Duodenal mucosa (tissue), 2 donors: ENCODE results near the gene RERE.

Source experiments
- H3K27ac ChIP-seq: one replicate; pipeline ENCODE4 v1.7.0; 2013; ENCODE audit warnings: low read depth, low read length
- H3K27me3 ChIP-seq, 2 donors: one replicate each; pipeline ENCODE4 v1.7.0; 2013; ENCODE audit warnings: low read length in 2 of 2, control low read depth in 1 of 2; ENCODE audit not compliant: insufficient read depth in 2 of 2, control insufficient read depth in 1 of 2
- H3K36me3 ChIP-seq, 2 donors: one replicate each; pipeline ENCODE4 v1.7.0; 2013; ENCODE audit warnings: low read length in 2 of 2, control low read depth in 1 of 2; ENCODE audit not compliant: insufficient read depth in 2 of 2, control insufficient read depth in 1 of 2
- H3K4me1 ChIP-seq, 2 donors: one replicate each; pipeline ENCODE4 v1.7.0; 2013; ENCODE audit warnings: low read length in 2 of 2, control low read depth in 1 of 2; ENCODE audit not compliant: insufficient read depth in 2 of 2, control insufficient read depth in 1 of 2
- H3K4me3 ChIP-seq, 2 donors: one replicate each; pipeline ENCODE4 v1.7.0; 2013; ENCODE audit warnings: low read length in 2 of 2, low read depth in 1 of 2
- H3K9ac ChIP-seq, 2 donors: one replicate each; pipeline ENCODE4 v1.7.0; 2013; ENCODE audit warnings: low read length in 2 of 2, low read depth in 1 of 2
- H3K9me3 ChIP-seq, 2 donors: one replicate each; pipeline ENCODE4 v1.7.0; 2013; ENCODE audit warnings: low read length in 2 of 2, control low read depth in 1 of 2; ENCODE audit not compliant: control insufficient read depth in 1 of 2

The RERE gene

DNA sequence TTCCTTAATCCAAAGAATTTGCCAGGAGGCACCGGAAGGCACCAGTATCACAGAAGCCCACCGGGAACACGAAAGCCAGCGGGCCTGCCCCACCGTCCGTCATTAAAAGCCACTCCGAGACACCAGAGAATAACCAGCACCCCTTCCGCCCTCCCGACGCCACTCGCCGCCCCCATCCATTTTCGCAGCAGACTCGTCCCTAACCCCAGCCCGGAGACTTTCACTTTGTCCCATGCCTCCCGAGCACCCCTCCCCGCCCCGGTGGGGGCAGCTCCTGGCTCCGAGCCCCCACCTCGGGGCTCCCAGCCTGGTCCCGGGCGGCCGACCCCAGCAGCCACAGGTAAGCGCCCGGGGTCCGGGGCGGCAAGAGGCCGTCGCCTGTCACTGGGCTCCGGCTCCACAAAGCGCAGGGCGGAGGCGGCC lies 394.2 kb downstream of the RERE start:
- Histone ChIP-seq H3K36me3 (peaks cover 0 to 2% of the 10 kb centered on the region in 2 donors), H3K9me3 (no peaks in the 10 kb centered on the region), H3K4me3 (peak overlapping the region; percentile 89 to 100), H3K9ac (peak overlapping the region; percentile 98), H3K27ac (peak overlapping the region; percentile 85), H3K27me3 (no peaks in the 10 kb centered on the region), H3K4me1 (peaks cover 45 to 50% of the 10 kb centered on the region in 2 donors)

DNA sequence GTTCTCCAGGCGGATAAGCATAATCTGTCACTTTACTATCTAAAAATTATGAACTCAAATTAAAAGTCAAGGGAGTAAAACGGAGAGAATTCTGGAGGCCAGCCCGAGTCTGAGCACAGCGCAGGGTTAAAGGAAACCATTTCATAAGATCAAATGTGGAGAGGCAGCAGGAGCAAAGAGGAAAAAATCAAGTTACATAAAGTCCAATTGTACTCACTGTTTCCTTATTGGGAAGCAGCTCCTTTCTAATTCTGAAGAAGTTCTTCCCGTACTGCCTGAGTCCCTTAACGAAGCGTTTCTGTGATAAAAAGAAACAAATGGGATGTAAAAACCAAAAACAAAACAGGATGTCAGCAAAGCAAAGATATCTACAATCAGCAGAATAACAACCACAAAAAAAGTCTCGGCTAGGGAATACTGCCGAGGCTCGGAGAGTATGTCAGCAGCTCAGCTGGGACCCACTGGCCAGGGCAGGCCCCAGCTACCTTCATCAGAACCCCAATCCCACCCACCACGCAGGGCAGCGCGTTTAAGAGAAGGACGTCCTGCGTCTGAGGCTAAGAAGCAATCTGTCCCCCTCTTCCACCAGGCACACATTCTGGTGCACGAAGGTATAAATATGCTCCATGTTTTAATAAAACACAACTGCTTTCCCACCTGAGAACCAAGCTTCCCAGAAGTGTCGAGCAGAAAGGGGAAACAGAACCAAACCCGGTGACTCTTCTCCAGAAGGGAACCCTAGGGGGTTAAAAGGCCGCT lies 394.8 kb downstream of the RERE start:
- Histone ChIP-seq H3K27me3 (no peaks in the 10 kb centered on the region), H3K36me3 (peaks cover 0 to 6% of the 10 kb centered on the region in 2 donors), H3K9ac (peak overlapping the region; percentile 98), H3K4me3 (peak overlapping the region; percentile 89 to 100), H3K27ac (peak overlapping the region; percentile 85), H3K4me1 (peaks cover 51 to 56% of the 10 kb centered on the region in 2 donors), H3K9me3 (no peaks in the 10 kb centered on the region)

DNA sequence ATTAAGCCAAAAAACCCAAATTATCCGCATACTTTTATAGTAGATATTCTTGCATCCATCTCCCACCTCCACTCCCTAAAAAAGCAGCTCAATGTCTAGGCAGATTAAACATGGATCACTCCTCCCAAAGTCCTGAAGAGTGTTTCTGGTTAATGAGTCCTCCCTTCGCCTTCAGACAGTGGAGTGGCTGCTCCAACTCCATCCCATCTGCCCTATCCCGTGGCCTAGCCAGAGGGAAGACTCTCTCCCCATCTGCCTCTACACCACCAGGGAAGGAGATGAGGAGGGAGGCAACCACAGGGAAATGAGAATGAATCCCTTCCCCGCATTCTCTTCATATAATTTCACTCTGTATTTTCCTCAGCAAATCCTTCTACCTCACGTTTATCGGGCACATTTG lies 395.7 kb downstream of the RERE start:
- peaks cover 53 to 60% of the 10 kb centered on the region in 2 donors for H3K4me1 ChIP-seq
- H3K4me3 ChIP-seq, result peak overlapping the region; percentile 89 to 100
- no peaks in the 10 kb centered on the region for H3K9me3 ChIP-seq
- no peaks in the 10 kb centered on the region for H3K27me3 ChIP-seq
- peak overlapping the region; percentile 98 for H3K9ac ChIP-seq
- peak overlapping the region; percentile 85 for H3K27ac ChIP-seq
- peaks cover 4 to 6% of the 10 kb centered on the region in 2 donors for H3K36me3 ChIP-seq

GRCh38 chr1:8420318-8420717 lies 397.1 kb downstream of the RERE start:
- Histone ChIP-seq H3K27me3 (no peaks in the 10 kb centered on the region), H3K9ac (peak overlapping the region; percentile 98), H3K4me3 (peak overlapping the region; percentile 89 to 100), H3K36me3 (peaks cover 10 to 12% of the 10 kb centered on the region in 2 donors), H3K27ac (peak overlapping the region; percentile 57), H3K4me1 (peaks cover 60 to 65% of the 10 kb centered on the region in 2 donors), H3K9me3 (no peaks in the 10 kb centered on the region)

DNA sequence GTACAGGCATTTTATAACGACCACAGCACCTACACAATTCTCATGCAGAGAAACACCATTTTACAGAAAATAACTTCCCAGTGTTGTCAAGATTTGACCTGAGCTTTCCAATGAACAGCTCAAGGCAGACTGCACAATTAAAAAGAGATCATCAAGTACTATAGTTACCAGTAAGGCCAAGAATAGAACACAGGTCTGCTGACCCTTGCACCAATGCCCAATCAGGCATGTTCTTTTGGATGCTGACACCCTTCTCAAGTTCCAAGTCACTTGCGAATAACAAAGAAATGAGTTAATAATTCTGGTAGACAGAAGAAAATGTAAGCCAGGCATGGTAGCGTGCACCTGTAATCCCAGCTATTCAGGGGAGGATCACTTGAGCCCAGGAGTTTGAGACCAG lies 397.6 kb downstream of the RERE start:
- H3K27me3 ChIP-seq, result no peaks in the 10 kb centered on the region
- H3K36me3 ChIP-seq, result peaks cover 12% of the 10 kb centered on the region in 2 donors
- no peak overlapping the region for H3K27ac ChIP-seq
- peak overlapping the region; percentile 89 to 100 for H3K4me3 ChIP-seq
- peaks cover 58 to 63% of the 10 kb centered on the region in 2 donors for H3K4me1 ChIP-seq
- no peaks in the 10 kb centered on the region for H3K9me3 ChIP-seq
- peak overlapping the region in 1 of 2 donors; percentile 36 for H3K9ac ChIP-seq

GRCh38 chr1:8419172-8419571 lies 398.3 kb downstream of the RERE start:
- Histone ChIP-seq H3K36me3 (peaks cover 12 to 17% of the 10 kb centered on the region in 2 donors), H3K27ac (no peak overlapping the region), H3K9ac (no peak overlapping the region)

DNA sequence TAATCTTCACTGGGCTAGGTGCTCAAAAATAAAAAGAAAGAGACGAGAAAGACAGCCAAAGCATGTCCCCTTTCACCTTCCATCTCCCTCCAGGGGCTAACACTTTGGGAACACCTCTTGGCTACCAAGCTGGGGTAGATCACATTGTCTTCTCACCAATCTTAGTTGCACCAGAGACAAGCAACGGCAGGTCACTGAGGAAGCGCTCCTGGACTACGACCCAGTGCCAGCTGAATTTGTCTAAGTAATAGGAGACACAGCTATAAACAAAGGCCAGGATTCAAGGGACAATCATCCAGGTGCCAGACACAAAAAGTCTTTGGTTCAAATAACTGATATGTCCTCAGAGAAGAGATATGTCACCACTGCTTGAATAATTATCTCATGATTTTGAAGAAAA lies 399.1 kb downstream of the RERE start:
- H3K36me3 ChIP-seq, result peaks cover 12 to 17% of the 10 kb centered on the region in 2 donors
- peaks cover 51 to 55% of the 10 kb centered on the region in 2 donors for H3K4me1 ChIP-seq
- no peaks in the 10 kb centered on the region for H3K27me3 ChIP-seq
- H3K4me3 ChIP-seq, result peak overlapping the region; percentile 28 to 100
- H3K27ac ChIP-seq, result no peak overlapping the region
- no peak overlapping the region for H3K9ac ChIP-seq
- no peaks in the 10 kb centered on the region for H3K9me3 ChIP-seq

More at GRCh38 chr1:8419172-8419571, 398.3 kb downstream of the RERE start:
- Histone ChIP-seq H3K27me3 (no peaks in the 10 kb centered on the region), H3K9me3 (no peaks in the 10 kb centered on the region), H3K4me3 (peak overlapping the region; percentile 89 to 100), H3K4me1 (peaks cover 52 to 56% of the 10 kb centered on the region in 2 donors)

- Histone ChIP-seq H3K36me3 (peaks cover 12 to 17% of the 10 kb centered on the region in 2 donors), H3K4me3 (peak overlapping the region in 1 of 2 donors; percentile 28), H3K27me3 (no peaks in the 10 kb centered on the region), H3K9ac (no peak overlapping the region), H3K4me1 (peaks cover 56 to 59% of the 10 kb centered on the region in 2 donors), H3K9me3 (no peaks in the 10 kb centered on the region), H3K27ac (no peak overlapping the region)
Observed at GRCh38 chr1:8417625-8418024, 399.8 kb downstream of the RERE start.

DNA sequence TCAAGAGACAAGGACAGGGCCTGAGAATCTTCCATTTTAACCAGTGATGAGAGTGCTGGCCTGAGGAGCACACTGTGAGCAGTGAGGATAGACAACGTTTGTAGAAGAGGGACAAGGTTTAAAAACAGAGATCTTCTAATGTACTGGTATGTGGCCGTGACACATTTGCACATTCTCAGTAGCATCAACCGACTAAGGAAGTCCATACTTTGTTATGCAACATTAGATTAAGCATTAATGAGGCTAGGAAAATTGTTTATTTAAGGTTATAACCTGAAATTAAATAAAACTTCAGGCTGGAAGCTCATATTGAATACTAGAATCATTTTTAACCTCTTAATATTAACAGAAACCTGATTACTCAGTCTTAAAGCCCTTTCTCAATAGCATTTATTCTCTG lies 400.6 kb downstream of the RERE start:
- no peak overlapping the region for H3K9ac ChIP-seq
- no peak overlapping the region for H3K27ac ChIP-seq
- H3K36me3 ChIP-seq, result peaks cover 12 to 17% of the 10 kb centered on the region in 2 donors
- H3K27me3 ChIP-seq, result no peaks in the 10 kb centered on the region
- peaks cover 62 to 66% of the 10 kb centered on the region in 2 donors for H3K4me1 ChIP-seq
- H3K9me3 ChIP-seq, result no peaks in the 10 kb centered on the region
- no peak overlapping the region for H3K4me3 ChIP-seq

- Histone ChIP-seq H3K9ac (no peak overlapping the region), H3K4me3 (no peak overlapping the region), H3K27me3 (no peaks in the 10 kb centered on the region), H3K36me3 (peaks cover 12 to 18% of the 10 kb centered on the region in 2 donors), H3K9me3 (no peaks in the 10 kb centered on the region), H3K4me1 (peaks cover 66 to 71% of the 10 kb centered on the region in 2 donors), H3K27ac (no peak overlapping the region)
Observed at GRCh38 chr1:8415526-8416278, 401.7 kb downstream of the RERE start.
